GM19043 (cell line): ENCODE measurements around the gene MLLT1.

Source experiments
- ATAC-seq: cut with Tn5 transposase; IDR thresholded peaks from one replicate; pipeline ENCODE4 v1.9.1; 2021; ENCODE audit warnings: low read depth; ENCODE audit not compliant: unreplicated experiment

Gene MLLT1

DNA sequence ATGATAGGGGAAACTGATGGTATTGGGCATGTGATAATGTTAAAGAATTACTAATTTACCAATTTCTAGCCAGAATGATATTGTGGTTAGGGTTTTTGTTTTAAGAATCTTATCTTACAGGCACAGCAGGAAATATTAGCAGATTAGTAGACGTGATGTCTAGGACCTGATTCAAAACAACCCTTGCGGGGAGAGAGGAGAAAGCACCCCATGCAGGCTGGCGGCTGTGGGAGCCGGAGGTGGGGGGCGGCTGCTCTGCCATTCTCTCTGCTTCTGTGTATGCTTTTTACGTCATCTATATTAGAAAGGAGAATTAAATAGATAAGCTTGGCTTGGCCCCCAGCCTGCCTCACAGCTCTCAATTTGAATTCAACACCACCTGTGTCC is 41.5 kb downstream of the MLLT1 start:
- ATAC-seq, result no peak

DNA sequence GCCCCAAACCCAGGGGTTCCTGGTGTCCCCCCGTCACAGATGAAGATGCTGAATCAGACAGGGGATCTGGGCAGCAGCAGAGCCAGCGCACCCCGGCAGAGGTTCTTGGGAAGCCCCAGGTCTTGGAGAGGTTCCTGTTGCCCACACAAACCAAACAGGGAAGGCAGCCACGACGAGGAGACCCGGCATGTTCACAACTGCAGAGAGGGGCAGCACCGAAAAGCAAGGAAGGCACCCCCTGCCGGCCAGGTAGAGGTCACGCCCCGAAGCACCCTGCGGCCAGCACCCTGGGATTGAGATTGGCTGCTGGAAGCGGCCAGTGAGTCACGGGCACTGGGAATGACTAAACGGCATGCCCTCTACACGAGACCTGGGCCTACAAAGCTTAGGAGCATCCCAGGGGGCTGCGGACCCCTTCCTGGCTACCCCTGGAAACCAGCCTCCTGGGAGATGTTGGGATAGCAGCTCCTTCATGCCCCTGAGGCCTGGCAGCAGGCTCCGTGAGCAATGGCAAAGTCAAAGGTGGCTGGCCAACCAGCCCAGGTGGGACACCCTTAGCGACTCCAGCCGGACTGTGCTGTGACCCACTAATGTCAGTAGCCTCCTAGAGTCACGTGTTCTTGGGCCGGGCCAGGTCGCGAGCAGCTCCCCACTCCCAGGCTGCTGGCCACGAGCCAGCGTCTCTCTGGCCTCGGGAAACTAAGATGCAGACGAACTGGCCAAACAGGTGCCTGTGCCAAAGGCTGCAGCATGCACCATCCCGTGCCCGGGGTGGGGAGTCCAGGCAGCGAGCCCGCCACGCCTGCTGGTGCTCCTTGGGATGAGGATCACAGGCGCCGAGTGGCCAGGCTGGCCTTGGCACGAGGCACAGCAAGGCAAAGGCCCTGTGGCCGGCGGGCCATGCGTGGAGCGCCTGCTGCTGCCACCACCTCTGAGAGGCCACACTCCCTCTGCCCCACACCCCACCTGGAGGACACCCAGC is 43.2 kb downstream of the MLLT1 start:
- ATAC-seq, result no peak

DNA sequence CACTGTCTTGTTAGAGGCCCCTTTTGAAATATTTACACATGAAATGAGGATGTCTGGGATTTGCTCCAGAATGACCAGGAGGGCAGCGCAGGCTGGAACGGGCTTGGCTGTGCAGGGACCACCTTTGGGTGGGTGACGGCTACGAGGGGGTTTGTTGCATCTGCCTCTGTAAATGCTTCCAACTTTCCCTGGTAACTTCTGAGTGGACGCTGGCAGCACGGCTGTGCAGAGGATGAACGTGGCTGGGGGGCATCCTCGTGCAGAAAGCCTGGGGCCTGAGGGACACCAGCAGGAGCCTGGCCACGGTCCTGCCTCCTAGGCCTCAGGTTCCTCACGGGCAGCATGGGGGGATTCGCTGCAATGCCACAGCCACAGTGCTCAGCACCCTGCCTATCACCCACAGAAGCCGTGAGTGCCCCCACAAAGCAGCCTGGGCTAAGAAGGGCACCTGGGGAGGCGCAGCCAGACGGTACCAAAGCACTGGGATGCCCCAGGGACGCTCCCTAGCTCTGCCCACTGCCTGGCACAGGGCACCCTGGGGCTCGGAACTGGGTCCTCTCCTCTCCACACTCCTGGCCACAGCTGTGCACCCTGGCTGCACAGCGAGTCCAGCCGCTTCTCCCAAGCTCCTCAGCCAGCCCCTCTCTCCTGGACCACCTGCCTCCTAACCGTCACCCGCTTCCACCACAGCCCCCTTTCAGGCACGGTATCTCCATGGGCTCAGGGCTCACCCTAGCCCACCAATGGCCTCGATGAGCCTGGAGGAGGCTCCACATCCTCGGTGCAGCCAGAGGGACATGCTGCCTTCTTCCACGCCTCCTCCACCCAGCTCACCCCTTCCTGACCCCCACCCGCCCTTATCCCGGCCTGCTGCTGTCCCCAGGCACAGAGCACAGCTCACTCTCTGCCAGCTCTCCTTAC is 44.5 kb downstream of the MLLT1 start:
- no peak for ATAC-seq

DNA sequence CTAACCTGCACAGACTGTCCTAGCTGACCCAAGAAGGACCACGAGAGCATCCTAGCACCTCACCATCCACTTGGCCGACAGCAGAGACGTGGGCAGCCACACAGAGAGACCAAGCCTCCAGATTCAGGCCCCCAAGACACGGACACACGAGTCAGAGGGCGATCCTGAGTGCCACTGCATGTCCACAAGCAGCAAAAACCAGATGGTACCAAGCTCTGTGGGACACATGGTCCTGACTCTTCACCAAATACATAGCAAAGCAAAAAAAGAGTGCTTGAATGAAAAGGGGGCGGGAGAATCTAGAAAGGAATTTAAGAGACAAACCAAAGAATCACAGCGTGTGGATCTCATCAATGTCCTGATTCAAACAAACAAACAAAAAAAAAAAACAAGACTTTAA is 45.2 kb downstream of the MLLT1 start:
- no peak for ATAC-seq

DNA sequence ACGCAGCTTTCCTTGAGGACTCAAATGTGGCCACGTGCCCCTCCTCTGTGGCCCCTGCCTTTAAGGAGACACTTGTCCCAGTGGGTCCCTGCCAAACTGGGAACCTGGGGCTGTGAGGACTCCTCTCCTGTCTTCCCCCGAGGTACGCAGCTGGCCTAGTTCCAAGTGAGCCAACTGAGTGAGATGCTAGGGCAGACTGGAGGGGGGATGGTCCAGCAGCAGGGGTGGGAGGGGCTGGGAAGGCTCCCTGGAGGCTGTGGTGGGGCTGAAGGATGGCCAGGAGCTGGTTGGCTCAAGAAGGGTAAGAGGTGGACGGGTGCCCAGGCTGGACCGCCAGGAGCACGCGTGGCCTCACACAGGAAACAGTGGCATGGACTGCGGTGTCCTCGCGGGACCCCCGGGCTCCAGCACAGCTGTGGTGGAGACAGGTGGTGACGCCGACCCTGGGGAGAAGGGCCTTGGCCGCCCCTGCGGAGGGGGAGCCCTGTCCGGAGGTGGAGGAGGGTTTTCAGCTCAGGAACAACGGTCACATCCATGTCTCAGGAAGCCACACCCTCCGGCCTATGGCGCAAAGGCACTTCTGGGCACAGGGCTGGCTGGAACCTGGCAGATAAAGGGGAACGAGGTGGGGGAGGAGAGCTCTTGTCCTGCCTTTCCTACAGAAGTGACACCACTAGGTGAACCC is 45.8 kb downstream of the MLLT1 start:
- ATAC-seq, result no peak

DNA sequence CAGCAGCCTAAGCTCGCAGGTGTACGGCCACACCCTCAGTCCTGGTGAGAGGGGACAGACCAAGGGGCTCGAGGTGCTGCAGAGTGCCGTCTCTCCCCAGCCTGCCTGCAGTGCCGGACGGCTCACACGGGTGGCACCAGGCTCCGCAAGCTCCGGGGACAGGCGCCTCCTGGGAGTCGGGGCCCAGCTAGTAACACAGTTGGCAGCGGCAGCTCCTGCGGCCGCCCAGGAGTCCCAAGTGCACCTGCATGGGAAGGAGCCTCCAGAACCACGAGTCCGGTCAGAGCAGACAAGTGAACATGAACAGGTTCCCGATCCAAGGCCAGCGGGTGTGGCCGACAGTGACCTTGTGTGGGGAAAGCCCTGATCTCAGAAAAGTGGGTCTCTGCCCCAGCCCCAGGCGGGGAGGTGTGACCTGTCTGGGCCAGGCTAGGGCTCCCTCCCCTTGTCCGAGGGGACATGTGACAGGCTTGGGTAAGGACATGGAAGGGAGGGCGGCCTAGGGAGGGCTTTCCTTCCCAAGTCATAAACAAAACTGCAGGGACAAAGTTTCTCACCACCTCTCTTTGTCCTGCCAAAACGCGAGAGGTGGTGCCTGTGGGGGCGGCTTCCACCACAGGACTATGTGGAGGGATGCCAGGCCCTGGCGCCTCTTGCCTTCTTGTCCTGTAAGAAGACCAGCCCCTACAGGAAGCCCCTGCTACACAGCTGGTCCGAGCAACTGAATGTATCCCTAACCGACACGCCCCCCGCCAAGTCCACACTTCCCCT is 46.5 kb downstream of the MLLT1 start:
- ATAC-seq, result no peak

DNA sequence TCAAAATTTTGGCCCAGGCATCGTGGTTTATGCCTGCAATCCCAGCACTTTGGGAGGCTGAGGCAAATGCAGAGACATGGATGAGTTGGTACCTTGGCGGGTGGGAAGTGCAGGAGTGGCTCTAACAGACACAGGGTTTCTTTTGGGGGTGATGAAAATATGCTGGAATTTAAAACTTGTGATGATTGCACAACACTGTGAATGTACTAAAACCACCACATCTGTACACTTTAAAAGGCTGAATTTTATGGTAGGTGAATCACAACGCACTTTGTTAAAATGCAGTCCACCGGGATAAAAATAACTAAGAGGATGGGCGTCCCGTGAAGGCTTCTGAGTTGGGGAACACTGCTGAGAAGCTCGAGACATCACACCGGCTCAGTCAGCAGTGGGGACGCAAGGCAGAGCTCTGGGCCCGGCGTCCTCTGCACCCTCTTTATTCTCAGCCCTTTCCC is 47.1 kb downstream of the MLLT1 start:
- no peak for ATAC-seq

DNA sequence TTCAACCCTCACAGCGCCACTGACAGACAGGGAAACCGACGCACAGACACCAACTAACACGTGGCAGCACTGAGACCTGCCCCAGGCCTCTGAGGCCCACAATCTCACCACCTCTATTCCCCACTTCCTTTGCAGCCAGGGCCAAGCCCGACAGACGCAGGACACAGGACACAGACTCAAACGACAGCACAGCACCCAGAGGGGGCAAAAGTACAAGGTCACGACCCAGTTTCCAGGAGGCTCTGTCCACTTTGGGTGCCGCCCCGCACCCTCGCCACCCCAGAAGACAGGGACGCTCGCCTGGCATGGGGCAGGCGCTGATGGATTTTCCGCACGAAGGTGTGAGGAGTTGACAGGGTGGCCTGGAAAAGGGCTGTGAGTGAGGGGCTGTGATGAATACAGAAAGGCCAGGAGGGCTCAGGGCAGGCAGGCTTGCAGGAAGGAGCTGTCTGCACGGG is 48.8 kb downstream of the MLLT1 start:
- ATAC-seq, result no peak

DNA sequence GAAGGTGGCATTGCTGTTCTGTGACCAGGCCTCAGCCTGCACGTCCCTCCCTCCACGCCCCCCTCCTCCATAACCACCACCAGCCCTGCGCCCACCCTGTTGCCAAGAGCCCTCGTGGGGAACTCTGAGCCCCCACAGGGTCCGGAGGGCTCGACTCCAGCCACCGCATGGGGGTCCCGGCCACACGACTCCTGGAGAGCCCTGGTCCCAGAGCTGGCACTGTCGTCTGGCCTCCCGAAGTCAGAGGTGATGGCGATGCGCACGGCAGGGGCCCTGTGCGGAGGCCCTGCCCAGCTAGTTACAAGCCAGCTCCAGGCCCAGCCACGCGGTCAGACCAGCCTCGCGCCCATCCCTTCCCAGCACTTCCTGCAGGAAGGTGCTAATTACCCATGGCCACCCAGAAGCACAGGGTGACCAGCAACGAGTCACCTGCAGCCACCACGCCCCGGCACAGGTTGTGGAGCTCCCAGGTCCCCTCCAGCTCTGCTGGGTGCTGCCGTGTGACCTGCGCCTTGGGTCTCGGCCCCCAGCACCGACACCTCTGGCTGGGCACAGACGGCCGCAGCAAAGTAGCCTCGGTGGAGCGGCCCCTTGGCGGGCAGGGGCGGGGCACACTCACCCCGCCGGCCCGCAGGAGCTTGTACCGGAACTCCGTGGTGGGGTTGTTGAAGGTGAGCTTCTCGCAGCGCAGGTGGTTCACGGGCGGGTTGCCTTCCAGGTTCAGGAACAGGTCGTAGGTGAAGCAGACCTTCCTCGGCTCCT is 49.6 kb downstream of the MLLT1 start:
- ATAC-seq, result no peak

DNA sequence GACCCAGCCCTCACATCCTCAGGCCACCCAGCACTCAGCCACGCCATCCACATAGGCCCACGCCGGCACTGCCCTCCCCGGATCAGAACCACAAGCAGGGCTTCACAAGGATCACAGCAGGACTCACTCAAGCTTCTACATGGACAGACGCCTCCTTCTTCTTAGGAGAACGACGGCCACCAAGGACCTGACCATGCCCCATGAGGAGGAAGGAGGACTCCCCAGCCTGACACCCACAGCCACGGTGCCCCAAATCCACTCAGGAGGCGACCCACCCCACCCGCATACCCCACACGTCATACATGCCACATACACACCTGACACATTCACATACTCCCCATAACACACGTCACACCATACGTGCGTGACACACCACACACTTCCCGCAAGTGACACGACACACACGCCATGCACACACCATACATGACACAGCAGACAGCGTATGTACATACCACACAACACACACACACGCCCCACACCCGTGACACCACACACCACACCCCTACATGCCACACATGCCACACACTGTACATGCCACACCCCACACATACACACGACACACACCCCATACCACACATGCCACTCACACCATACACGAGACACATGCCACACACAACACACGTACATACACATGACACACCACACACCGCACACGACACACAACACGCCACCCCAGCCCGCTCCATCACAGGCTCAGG is 50.4 kb downstream of the MLLT1 start:
- no peak for ATAC-seq

DNA sequence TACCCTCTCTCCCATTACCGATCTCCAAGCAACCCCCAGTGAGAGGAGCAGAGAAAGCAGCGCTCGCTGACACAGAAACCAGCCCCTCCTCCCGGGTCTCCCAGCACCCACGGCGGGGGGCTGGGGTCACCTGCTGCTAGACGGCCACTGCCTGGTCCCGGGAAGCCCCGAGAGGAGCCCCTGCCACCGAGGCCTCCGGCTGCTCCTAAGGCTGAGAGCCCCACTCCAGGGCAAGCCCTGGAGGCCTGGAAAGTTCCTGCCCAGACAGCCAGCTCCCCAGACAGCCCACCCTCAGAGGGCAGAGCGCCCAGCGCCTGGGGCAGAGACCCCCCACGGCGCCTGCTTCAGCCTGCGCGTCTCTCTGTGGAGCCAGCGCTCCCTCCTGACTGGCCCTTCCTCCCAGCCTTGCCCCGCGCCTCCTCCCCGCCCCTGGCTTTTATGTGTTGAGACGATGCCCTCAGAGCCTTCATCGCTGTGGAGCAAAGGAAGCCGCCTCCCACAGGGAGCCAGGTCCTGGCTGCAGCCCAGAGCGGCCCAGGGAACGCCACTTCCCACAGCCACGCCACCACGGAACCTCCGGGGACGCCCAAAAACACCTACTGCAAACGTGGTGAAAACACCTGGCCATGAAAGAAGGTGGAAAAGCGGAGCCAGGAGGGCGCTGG is 51.1 kb downstream of the MLLT1 start:
- no peak for ATAC-seq

DNA sequence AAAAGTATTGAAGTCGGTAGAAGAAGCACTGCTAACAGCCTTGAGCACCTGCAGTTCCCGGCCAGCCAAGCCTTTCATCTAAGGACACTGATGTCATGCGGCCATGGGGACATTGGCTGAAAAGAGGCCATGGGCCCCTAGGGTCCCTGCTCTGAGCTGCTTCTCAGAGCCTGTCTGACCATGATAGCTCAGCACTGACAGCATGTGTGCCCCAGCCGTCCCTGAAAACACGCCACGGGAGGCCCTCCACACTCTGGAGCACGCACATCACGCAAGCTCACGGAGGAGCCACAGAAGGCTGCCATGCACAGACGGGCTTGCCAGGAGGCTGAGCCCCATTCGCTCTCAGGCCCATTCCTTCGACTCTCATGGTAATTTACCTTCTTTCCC is 51.8 kb downstream of the MLLT1 start:
- ATAC-seq, result no peak

DNA sequence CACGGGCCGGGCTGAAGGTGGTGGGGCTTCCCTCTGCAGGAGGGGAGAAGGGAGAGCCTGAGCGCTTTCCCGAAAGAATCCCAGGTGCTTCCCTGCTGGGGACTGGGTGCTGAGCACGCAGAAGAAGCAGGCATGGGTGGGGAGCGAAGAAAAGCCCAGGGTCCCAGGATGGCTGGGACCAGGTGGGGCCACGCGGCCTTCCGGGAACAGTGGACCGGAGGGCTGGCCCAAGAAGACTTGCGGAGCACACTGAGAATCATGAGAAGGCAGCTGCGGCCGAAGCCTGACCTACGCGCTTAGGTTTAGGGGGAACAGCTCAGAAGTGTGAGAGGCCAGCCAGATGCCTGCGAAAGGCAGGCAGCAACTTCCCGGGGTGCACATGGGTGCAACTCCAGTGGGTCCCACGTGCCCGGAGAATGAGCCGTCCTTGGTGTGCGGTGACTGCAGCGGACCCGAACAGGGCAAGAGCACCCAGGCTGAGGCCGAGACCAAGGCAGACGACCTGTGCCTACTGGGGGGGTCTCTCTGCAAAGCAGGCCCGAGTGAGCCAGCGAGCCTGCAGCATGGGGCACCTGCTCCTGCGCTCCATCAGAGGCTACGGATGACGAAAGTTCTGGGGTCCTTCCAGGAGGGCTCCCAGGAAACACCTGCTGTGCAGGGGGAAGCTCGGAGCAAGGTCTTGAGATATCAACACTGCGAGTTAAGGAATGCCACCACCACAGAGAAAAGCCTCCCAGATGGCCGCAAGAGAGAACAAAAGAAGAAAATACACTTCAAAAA is 52.4 kb downstream of the MLLT1 start:
- ATAC-seq, result no peak

DNA sequence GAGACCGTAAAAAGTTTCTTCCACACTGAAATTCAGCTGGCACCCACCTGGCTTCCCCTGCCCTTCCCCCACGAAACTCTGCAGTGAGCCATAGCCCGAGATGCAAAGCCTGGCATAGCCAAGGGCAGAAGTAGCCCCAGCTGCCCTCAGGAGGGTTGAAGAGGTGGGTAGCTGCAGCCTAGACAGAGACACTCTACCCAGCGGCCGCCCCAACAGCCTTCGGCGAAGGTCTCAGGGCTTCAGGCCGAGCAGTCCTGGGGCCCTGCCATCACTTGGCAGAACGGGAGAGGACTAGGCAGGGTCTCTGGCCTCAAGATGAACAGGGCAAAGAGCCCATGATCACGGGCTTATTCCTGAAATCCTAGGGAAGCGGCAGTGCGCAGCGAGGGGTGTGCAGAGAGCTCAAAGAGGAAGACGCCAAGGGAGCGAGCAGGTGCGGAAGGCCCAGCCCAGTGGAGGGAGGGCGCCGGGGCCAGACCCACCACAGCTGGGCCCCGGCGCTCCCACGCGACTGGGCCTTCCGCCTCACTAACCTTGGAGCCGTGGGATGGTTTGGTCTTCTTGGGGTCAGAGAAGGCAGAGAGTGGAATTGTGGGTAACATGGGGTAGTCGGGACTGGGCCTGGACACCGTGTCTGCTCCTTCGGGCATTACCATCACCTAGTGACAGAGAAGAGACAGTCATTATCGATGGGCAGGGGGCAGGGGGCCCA is 53.2 kb downstream of the MLLT1 start:
- ATAC-seq, result no peak

DNA sequence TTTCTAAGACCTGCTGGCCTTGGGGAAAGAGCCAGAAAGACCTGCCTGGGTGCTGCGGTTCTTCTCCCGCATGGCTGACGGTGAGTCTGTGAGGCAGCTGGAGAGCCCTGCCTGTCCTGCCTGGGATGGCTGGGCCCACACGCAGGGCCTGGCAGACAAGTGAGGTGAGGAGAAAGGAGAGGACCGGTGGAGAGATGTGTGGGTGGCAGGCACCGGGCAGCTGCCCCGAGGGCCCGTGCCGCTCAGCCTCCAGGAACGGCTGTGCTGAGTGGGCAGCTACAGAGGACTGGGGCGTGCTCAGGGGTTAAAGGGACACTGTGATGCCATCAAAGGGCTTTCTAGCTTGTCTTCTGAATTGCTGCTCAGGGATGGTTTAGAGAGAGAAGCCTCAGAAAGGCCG is 53.8 kb downstream of the MLLT1 start:
- no peak for ATAC-seq

DNA sequence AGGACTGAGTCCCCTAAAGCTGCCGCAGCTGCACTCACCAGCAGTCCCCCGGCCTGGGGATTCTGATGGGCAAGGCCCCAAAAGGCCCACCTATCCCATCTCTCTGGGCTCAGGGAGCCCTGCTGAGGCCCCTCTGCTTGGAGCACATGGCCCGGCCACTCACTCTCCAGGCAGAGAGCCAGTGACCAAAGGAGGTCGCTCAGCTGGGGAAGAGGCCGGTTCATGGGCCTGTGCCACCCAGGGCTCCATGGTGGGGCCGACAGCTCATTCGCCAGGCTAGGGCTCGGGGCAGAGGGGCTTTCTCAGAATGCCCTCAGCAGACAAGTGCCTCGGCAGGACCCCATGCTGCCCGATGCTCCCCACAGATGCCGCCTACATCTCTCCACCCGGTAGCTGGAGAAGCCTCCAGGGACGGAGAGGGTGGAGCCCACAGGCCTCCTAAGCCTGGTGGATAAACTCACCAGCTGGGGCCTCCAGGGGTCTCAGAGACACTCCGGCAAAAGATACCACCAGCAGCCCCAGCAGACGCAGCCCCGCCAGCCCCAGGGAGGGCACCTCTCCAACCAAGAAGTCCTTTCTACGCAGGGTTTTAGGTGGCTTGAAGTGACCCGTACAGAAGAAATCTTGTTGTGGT is 54.4 kb downstream of the MLLT1 start:
- no peak for ATAC-seq
